Uterus (tissue), 4 donors: ENCODE data around the gene BORCS8. TPM values are rescaled to one million over a fixed set of nuclear protein-coding genes. Genes with fewer than 3 reads are reported as not detected.
"Not testable (repeated sequence)": the region's sequence is repeated elsewhere in the genome, so short reads cannot be mapped to it uniquely, and the experiment has no call there.

ENCODE experiments used
- DNase-seq, 2 donors: peaks; one replicate each; pipeline ENCODE4 v3.0.0-alpha.2; 2019 to 2020
- H3K27ac ChIP-seq, 2 donors: fragments of 200-600 bp; sonication (generic); 1 replicate in 1 of 2; 2 replicates in 1 of 2; pipeline ENCODE4 v1.5.1; 2016 to 2018
- H3K27me3 ChIP-seq, 2 donors: fragments of 200-600 bp; sonication (generic); one replicate each; pipeline ENCODE4 v1.5.1; 2018 to 2019; ENCODE audit warnings: control low read depth in 1 of 2
- H3K36me3 ChIP-seq, 2 donors: fragments of 200-600 bp; sonication (generic); one replicate each; pipeline ENCODE4 v1.5.1; 2019; ENCODE audit warnings: control low read depth in 1 of 2
- H3K4me1 ChIP-seq, 2 donors: fragments of 200-600 bp; sonication (generic); one replicate each; pipeline ENCODE4 v1.5.1; 2018 to 2019; ENCODE audit warnings: control low read depth in 1 of 2
- H3K4me3 ChIP-seq, 2 donors: fragments of 200-600 bp; sonication (generic); 1 replicate in 1 of 2; 2 replicates in 1 of 2; pipeline ENCODE4 v1.5.1; 2018 to 2019; ENCODE audit warnings: mild to moderate bottlenecking in 1 of 2
- H3K9me3 ChIP-seq, 2 donors: fragments of 200-600 bp; sonication (generic); one replicate each; pipeline ENCODE4 v1.5.1; 2019; ENCODE audit warnings: control low read depth in 1 of 2
- CTCF ChIP-seq, 4 experiments: fragments of 200-600 bp in 2 of 4; fragments of 450-650 bp in 2 of 4; sonication (generic) in 2 of 4; IDR thresholded peaks; one replicate each; pipeline ENCODE4 v1.5.1; 2016 to 2019; ENCODE audit warnings: antibody characterized with exemption in 4 of 4, mild to moderate bottlenecking in 2 of 4, moderate library complexity in 1 of 4
- POLR2A ChIP-seq, 2 donors: fragments of 450-650 bp; IDR thresholded peaks; one replicate each; pipeline ENCODE4 v1.6.1; 2016; ENCODE audit warnings: antibody characterized with exemption in 2 of 2, mild to moderate bottlenecking in 1 of 2, moderate library complexity in 1 of 2
- intact Hi-C: fragments of 100-400 bp; cut with DNase I; formaldehyde crosslinking; loops from one replicate; pipeline ENCODE4 v1.15.1; 2023; ENCODE audit warnings: low total_unique reads
- total RNA-seq, 4 donors: library from RNA; depleted of rRNA in 3 of 4; stranded (reverse); fragments of >200 nt in 3 of 4; gene quantifications; one replicate each; pipeline versions ENCODE4 v1.1.0 to v1.2.4, GENCODE V29; 2014 to 2023
- donor health status: DM: yes; HTN: yes; CAD: no.

BORCS8 gene
- total RNA-seq, 4 donors from 2014 or later = 0.26 to 28.4 (median 4.0) TPM; not detected in 1

GRCh38 chr19:19181488-19181998 lies 10.4 kb downstream of the BORCS8 start:
- Histone ChIP-seq H3K36me3 (no peaks in the 10 kb centered on the region), H3K4me3 (no peak overlapping the region)

DNA sequence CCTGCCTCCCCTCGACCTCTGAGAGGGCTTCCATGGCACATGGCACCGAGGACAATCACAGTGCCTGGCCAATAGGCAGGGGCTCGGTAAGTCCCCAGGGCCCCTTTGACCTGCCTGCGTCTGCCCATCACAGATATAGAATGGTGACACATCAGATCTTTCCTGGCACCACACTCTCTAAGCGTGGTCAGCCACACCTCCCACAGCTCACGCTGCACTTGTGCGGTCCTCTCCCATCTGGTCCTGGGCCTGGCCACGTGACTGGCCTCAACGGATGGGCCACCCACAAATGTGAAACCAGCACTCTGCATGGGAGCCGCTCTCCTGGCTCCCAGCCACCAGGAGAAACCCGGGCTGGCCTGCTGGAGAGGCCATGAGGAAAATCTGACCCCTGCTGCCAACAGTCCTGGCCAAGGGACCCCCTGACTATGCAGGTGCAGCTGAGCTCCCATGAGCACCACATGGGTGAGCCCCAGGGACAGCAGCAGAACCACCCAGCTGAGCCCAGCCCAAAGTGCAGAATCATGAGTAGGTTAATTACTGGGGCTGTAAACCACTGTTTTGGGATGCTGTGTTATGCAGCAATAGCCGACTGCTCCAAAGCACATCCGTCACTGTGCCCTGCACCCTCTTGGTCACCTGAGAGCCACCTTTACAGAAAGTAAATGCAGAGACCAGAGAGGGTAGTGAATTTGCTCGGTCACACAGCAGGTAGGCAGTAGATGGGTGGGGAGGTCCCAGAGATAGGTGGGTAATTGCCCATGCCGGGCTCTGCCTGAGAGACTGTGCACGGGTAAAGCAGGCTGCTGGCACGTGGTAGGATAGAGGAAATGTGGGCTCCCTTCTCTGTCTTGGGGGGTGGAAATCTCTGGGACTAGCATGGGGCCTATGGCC lies 12.2 kb downstream of the BORCS8 start:
- H3K4me1 ChIP-seq = no peaks in the 10 kb centered on the region
- intact Hi-C loops = no loop called here

More at GRCh38 chr19:19181488-19181998, 10.4 kb downstream of the BORCS8 start:
- Histone ChIP-seq H3K27me3 (no peaks in the 10 kb centered on the region), H3K4me1 (no peaks in the 10 kb centered on the region), H3K9me3 (no peaks in the 10 kb centered on the region), H3K27ac (no peak overlapping the region)
- intact Hi-C loops = no loop called here
- TF ChIP-seq CTCF (IDR thresholded peaks at IDR 0.05) (no peak), POLR2A (IDR thresholded peaks at IDR 0.05) (no peak)
- DNase-seq = no peak

GRCh38 chr19:19176950-19177349 lies 15.0 kb downstream of the BORCS8 start:
- DNase-seq = no peak
- no peaks in the 10 kb centered on the region for H3K4me1 ChIP-seq
- no peak overlapping the region for H3K27ac ChIP-seq
- intact Hi-C loops = no loop called here
- no peaks in the 10 kb centered on the region for H3K9me3 ChIP-seq
- TF ChIP-seq POLR2A (IDR thresholded peaks at IDR 0.05) (no peak), CTCF (IDR thresholded peaks at IDR 0.05) (no peak)
- H3K4me3 ChIP-seq = no peak overlapping the region
- no peaks in the 10 kb centered on the region for H3K27me3 ChIP-seq
- H3K36me3 ChIP-seq = no peaks in the 10 kb centered on the region

More for the DNA sequence above, 12.2 kb downstream of the BORCS8 start:
- TF ChIP-seq POLR2A (IDR thresholded peaks at IDR 0.05) = no peak
- no peak for TF ChIP-seq CTCF (IDR thresholded peaks at IDR 0.05)
- Histone ChIP-seq H3K9me3 (no peaks in the 10 kb centered on the region), H3K4me3 (no peak overlapping the region), H3K27ac (no peak overlapping the region), H3K27me3 (no peaks in the 10 kb centered on the region), H3K36me3 (no peaks in the 10 kb centered on the region)
- no peak for DNase-seq

DNA sequence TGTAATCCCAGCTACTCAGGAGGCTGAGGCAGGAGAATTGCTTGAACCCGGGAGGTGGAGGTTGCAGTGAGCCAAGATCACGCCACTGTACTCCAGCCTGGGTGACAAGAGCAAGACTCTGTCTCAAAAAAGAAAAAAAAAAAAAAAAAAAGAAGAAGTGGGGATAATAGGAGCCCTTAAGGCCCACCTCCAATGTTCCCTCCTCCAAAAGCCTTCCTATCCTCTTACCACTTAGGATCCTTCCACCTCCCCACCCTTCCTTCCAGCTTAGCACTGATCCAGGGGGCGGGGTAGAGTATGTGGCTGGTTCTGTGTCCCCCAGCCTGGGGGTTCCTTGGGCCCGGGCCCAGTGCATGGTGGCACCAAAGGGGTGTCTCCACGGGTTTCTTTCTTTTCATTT lies 18.7 kb downstream of the BORCS8 start:
- H3K4me1 ChIP-seq, DNase-seq, H3K36me3 ChIP-seq, H3K27ac ChIP-seq, H3K9me3 ChIP-seq, H3K27me3 ChIP-seq, H3K4me3 ChIP-seq, intact Hi-C loops: not testable (repeated sequence)

DNA sequence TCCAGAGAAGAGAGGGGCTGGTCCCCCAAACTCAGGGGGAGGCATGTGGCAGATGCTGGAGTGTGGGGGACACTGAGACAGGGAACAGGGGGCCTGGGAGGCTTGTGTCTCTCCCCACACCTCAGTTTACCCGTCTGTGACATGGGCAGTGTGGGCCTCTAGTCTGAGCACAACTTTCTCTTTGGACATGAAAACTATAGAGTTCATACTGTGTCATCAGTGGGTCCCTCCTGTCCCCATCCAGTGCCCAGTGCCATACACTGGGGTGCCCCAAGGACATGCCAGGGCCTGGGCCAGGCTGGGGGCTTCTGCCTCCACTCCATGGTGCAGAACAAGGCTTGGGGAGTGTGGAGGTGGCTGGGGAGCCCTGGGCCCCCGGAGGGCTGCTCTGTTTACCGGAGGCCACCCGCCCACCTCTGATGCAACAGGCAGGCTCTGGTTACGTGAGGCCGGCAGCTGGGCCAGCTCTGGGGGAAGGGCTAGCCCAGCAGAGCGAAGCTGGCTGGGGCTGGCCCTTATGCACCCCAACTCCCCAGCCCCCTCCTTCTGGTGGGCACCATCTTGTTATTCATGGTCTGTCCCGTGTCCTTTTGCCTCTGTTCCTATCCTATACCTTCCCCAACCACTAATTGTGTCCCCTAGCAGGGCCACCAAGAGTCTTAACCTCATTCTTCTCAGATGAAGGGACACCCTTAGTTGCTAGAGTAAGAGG lies 20.0 kb downstream of the BORCS8 start:
- Histone ChIP-seq H3K36me3 (no peaks in the 10 kb centered on the region), H3K4me1 (peaks cover 0 to 6% of the 10 kb centered on the region in 2 donors), H3K27ac (no peak overlapping the region), H3K9me3 (no peaks in the 10 kb centered on the region), H3K4me3 (no peak overlapping the region), H3K27me3 (no peaks in the 10 kb centered on the region)
- TF ChIP-seq POLR2A (IDR thresholded peaks at IDR 0.05) = no peak
- TF ChIP-seq CTCF (IDR thresholded peaks at IDR 0.05) = no peak
- no peak for DNase-seq
- intact Hi-C loops = no loop called here
